ENCODE results near the gene RNF5. TPM values are rescaled to one million over a fixed set of nuclear protein-coding genes. Genes with fewer than 3 reads are reported as not detected.
A peak's percentile ranks its signal among the peaks of the same experiment; 100 is the strongest.
"Not testable (repeated sequence)": the region's sequence is repeated elsewhere in the genome, so short reads cannot be mapped to it uniquely, and the experiment has no call there.

RNF5 gene
- total and polyA plus RNA-seq, 2 of the 4 experiments (the other 2 are of a cell fraction), result 18.8 to 41.4 TPM

GRCh38 chr6:32185681-32186131 lies 7.5 kb downstream of the RNF5 start:
- dilution Hi-C loops (cut with HindIII; ENCODE audit: low sequenced_read_pairs, unreplicated experiment); H3K4me1 ChIP-seq (ENCODE audit: control insufficient read depth, insufficient read depth, low read length); H4K91ac ChIP-seq (ENCODE audit: insufficient read depth, low read depth, low read length); H4K5ac ChIP-seq (ENCODE audit: low read depth, low read length); H3K4ac ChIP-seq (ENCODE audit: low read depth, low read length); H4K8ac ChIP-seq (ENCODE audit: low read depth in 2 of 2, low read length in 2 of 2); H3K56ac ChIP-seq (ENCODE audit: extremely low read depth, insufficient read depth, low read length); H3K9me3 ChIP-seq (ENCODE audit: control insufficient read depth, insufficient read depth, low read length); H3K4me3 ChIP-seq (ENCODE audit: insufficient read depth, low read depth, low read length); CTCF ChIA-PET; H2BK15ac ChIP-seq (ENCODE audit: low read depth, low read length); H3K14ac ChIP-seq (replicated peaks; ENCODE audit: low read depth, low read length); BruUV-seq (replicated peaks); H2AK9ac ChIP-seq (replicated peaks; ENCODE audit: low read depth, low read length, poor library complexity); H3K9me1 ChIP-seq (ENCODE audit: insufficient read depth, low read length); H3K18ac ChIP-seq (ENCODE audit: low read depth, low read length); H2AFZ ChIP-seq (replicated peaks; ENCODE audit: low read length, poor library complexity); H2BK20ac ChIP-seq (ENCODE audit: low read depth, low read length); H2BK120ac ChIP-seq (ENCODE audit: low read depth, low read length); H3K9ac ChIP-seq (ENCODE audit: low read depth, low read length); H4K20me1 ChIP-seq (ENCODE audit: insufficient read depth, low read length); H3K4me2 ChIP-seq (ENCODE audit: low read depth, low read length); H3K27me3 ChIP-seq (ENCODE audit: control insufficient read depth, insufficient read depth, low read length); H3K23ac ChIP-seq (ENCODE audit: low read depth, low read length): not testable (repeated sequence)
- peaks cover 37% of the 10 kb centered on the region for H3K36me3 ChIP-seq (ENCODE audit: control insufficient read depth, insufficient read depth, low read length)
- POLR2A ChIA-PET (ENCODE audit: unreplicated experiment), result interaction anchor here (1.0 kb wide), 1 partner anchor 10 kb away, joined by 7 read pairs; no protein-coding TSS in a partner anchor
- DNase-seq (peak; percentile 88), ATAC-seq (ENCODE audit: low read depth) (peak; percentile 59)
- TF ChIP-seq MAZ (IDR thresholded peaks at IDR 0.05; ENCODE audit: borderline replicate concordance, low read depth, low read length), result peak; percentile 34; the same call in 1 of the 2 replicates
- H3K79me1 ChIP-seq (ENCODE audit: low read depth in 1 of 2, low read length in 2 of 2), result peaks cover 10 to 47% of the 10 kb centered on the region in 2 experiments
- H2BK5ac ChIP-seq (ENCODE audit: low read depth, low read length, poor library complexity, severe bottlenecking), result peak overlapping the region; percentile 29
- intact Hi-C loops (cut with micrococcal nuclease), result loop anchor here (5.0 kb wide), 1 partner anchor 787 kb away; no protein-coding TSS in a partner anchor
- WGBS, 2 experiments (ENCODE audit: extremely low coverage in 2 of 2, insufficient read length in 1 of 2), result 0% methylated on average over 1 of the region's 11 CpGs; no CpG with 5 or more reads in 1 of the 2 experiments
- peak overlapping the region; percentile 21; the same call in 1 of the 2 replicates for H3K27ac ChIP-seq (ENCODE audit: insufficient read depth, low read length)
- peak overlapping the region; percentile 9; the same call in 1 of the 2 replicates for H2AK5ac ChIP-seq (ENCODE audit: low read depth, low read length)
- in situ Hi-C loops (cut with MboI; ENCODE audit: low sequenced_read_pairs), result loop anchor here (25.0 kb wide), 1 partner anchor 777 kb away; the partner anchor contains the start of genes BRD2 and HLA-DMA

- intact Hi-C loops (cut with micrococcal nuclease) (loop anchor here (5.0 kb wide), 1 partner anchor 786 kb away; no protein-coding TSS in a partner anchor), in situ Hi-C loops (cut with MboI; ENCODE audit: low sequenced_read_pairs) (loop anchor here (25.0 kb wide), 1 partner anchor 776 kb away; the partner anchor contains the start of genes BRD2 and HLA-DMA)
- H2AK5ac ChIP-seq (ENCODE audit: low read depth, low read length); H3K4me3 ChIP-seq (ENCODE audit: insufficient read depth, low read depth, low read length); H4K20me1 ChIP-seq (ENCODE audit: insufficient read depth, low read length); dilution Hi-C loops (cut with HindIII; ENCODE audit: low sequenced_read_pairs, unreplicated experiment); H4K8ac ChIP-seq (ENCODE audit: low read depth in 2 of 2, low read length in 2 of 2); CTCF ChIA-PET; H2AK9ac ChIP-seq (replicated peaks; ENCODE audit: low read depth, low read length, poor library complexity); H2BK5ac ChIP-seq (ENCODE audit: low read depth, low read length, poor library complexity, severe bottlenecking); H3K9me1 ChIP-seq (ENCODE audit: insufficient read depth, low read length); H3K9me3 ChIP-seq (ENCODE audit: control insufficient read depth, insufficient read depth, low read length); H3K4me1 ChIP-seq (ENCODE audit: control insufficient read depth, insufficient read depth, low read length); H3K56ac ChIP-seq (ENCODE audit: extremely low read depth, insufficient read depth, low read length); H2BK20ac ChIP-seq (ENCODE audit: low read depth, low read length); H3K18ac ChIP-seq (ENCODE audit: low read depth, low read length); H3K4me2 ChIP-seq (ENCODE audit: low read depth, low read length); H3K23ac ChIP-seq (ENCODE audit: low read depth, low read length); H3K4ac ChIP-seq (ENCODE audit: low read depth, low read length); ATAC-seq (ENCODE audit: low read depth); H4K91ac ChIP-seq (ENCODE audit: insufficient read depth, low read depth, low read length); H3K27me3 ChIP-seq (ENCODE audit: control insufficient read depth, insufficient read depth, low read length); H3K14ac ChIP-seq (replicated peaks; ENCODE audit: low read depth, low read length); H4K5ac ChIP-seq (ENCODE audit: low read depth, low read length); H2BK120ac ChIP-seq (ENCODE audit: low read depth, low read length); H2AFZ ChIP-seq (replicated peaks; ENCODE audit: low read length, poor library complexity); DNase-seq; H2BK15ac ChIP-seq (ENCODE audit: low read depth, low read length); H3K9ac ChIP-seq (ENCODE audit: low read depth, low read length): not testable (repeated sequence)
- 71% methylated on average over 4 of the region's 10 CpGs; no CpG with 5 or more reads in 1 of the 2 experiments for WGBS, 2 experiments (ENCODE audit: extremely low coverage in 2 of 2, insufficient read length in 1 of 2)
- TSS peak; percentile 57 for BruUV-seq (replicated peaks)
- peak overlapping the region; percentile 49; the same call in 1 of the 2 replicates for H3K27ac ChIP-seq (ENCODE audit: insufficient read depth, low read length)
- POLR2A ChIA-PET (ENCODE audit: unreplicated experiment), result interaction anchor here (1.0 kb wide), 1 partner anchor 9 kb away, joined by 7 read pairs; no protein-coding TSS in a partner anchor
- peaks cover 34% of the 10 kb centered on the region for H3K36me3 ChIP-seq (ENCODE audit: control insufficient read depth, insufficient read depth, low read length)
- peaks cover 15 to 53% of the 10 kb centered on the region in 2 experiments for H3K79me1 ChIP-seq (ENCODE audit: low read depth in 1 of 2, low read length in 2 of 2)
Observed at GRCh38 chr6:32186151-32186840, 8.1 kb downstream of the RNF5 start.

All from IMR-90 (cell line).